ENCODE results near the gene MBD5. TPM values are rescaled to one million over a fixed set of nuclear protein-coding genes. Genes with fewer than 3 reads are reported as not detected.

Gene MBD5
- polyA plus RNA-seq, 2 of the 4 experiments (the other 2 are of a cell fraction): 5.4 to 24.1 TPM

GRCh38 chr2:148561389-148561788 lies 540.5 kb downstream of the MBD5 start:
- no peak for FAIRE-seq
- ChIA-PET CTCF (no interaction called here), POLR2A (no interaction called here)
- H3K4me3 ChIP-seq: no peak overlapping the region
- no peak for DNase-seq (ENCODE audit: low read depth in 1 of 2, low spot score in 1 of 2)
- H3K9me3 ChIP-seq: no peaks in the 10 kb centered on the region
- no peaks in the 10 kb centered on the region for H3K4me1 ChIP-seq
- H3K4me2 ChIP-seq: no peak overlapping the region
- no peak for TF ChIP-seq EHMT2 (IDR thresholded peaks at IDR 0.05; ENCODE audit: low read depth)
- TF ChIP-seq ESRRA (IDR thresholded peaks at IDR 0.05; ENCODE audit: borderline replicate concordance, low read length): no peak
- no peak for TF ChIP-seq GATA3 (IDR thresholded peaks at IDR 0.05; ENCODE audit: borderline replicate concordance)
- TF ChIP-seq POLR2A (IDR thresholded peaks at IDR 0.05; ENCODE audit: low read length): no peak
- TF ChIP-seq E2F6 (IDR thresholded peaks at IDR 0.05; ENCODE audit: borderline replicate concordance, low read depth): no peak
- no peak for TF ChIP-seq TP53 (CRISPR knock-in tag; IDR thresholded peaks at IDR 0.05)
- TF ChIP-seq SREBF2 (IDR thresholded peaks at IDR 0.05): no peak
- TF ChIP-seq HEYL (CRISPR knock-in tag; IDR thresholded peaks at IDR 0.05): no peak
- TF ChIP-seq ZFP36 (IDR thresholded peaks at IDR 0.05; ENCODE audit: borderline replicate concordance, partially characterized antibody): no peak
- no peak for TF ChIP-seq PHF8 (IDR thresholded peaks at IDR 0.05; ENCODE audit: borderline replicate concordance, low read depth)
- no peak for TF ChIP-seq MYC (IDR thresholded peaks at IDR 0.05; ENCODE audit: borderline replicate concordance, low read length)
- no peak for ATAC-seq
- 75% methylated on average over 11 of the region's 14 CpGs for WGBS (ENCODE audit: missing lambda C conversion rate)
- no peak overlapping the region for H3K27ac ChIP-seq

GRCh38 chr2:148565272-148565894 lies 544.5 kb downstream of the MBD5 start:
- WGBS (ENCODE audit: missing lambda C conversion rate): 23% methylated on average over 4 of the region's 4 CpGs
- POLR2A ChIA-PET: no interaction called here
- H3K4me2 ChIP-seq: no peak overlapping the region
- TF ChIP-seq HDAC2 (IDR thresholded peaks at IDR 0.05): no peak
- TF ChIP-seq HOXA7 (CRISPR knock-in tag; IDR thresholded peaks at IDR 0.05): no peak
- TF ChIP-seq MAZ (IDR thresholded peaks at IDR 0.05; ENCODE audit: borderline replicate concordance, low read depth, low read length): no peak
- TF ChIP-seq SMC3 (IDR thresholded peaks at IDR 0.05): peak; percentile 26; the same call in 1 of the 3 replicates
- peak; percentile 29; the same call in 1 of the 3 replicates for TF ChIP-seq CTCF (IDR thresholded peaks at IDR 0.05)
- no peak for TF ChIP-seq MAX (IDR thresholded peaks at IDR 0.05)
- no peak for TF ChIP-seq GATA3 (IDR thresholded peaks at IDR 0.05; ENCODE audit: borderline replicate concordance)
- no peak for TF ChIP-seq CBX2 (IDR thresholded peaks at IDR 0.05; ENCODE audit: borderline replicate concordance, low read depth)
- no peak for TF ChIP-seq HMGXB4 (CRISPR knock-in tag; IDR thresholded peaks at IDR 0.05; ENCODE audit: borderline replicate concordance)
- no peak for TF ChIP-seq FOXS1 (CRISPR knock-in tag; IDR thresholded peaks at IDR 0.05)
- peak; percentile 42 to 49 for TF ChIP-seq RAD21 (conservative IDR thresholded peaks at IDR 0.05 in 1 of 2, IDR thresholded peaks at IDR 0.05 in 1 of 2)
- TF ChIP-seq EP300 (IDR thresholded peaks at IDR 0.05): no peak
- TF ChIP-seq RARB (CRISPR knock-in tag; IDR thresholded peaks at IDR 0.05): no peak
- no peak for TF ChIP-seq NR3C1 (IDR thresholded peaks at IDR 0.05)
- no peak for TF ChIP-seq CHD4 (IDR thresholded peaks at IDR 0.05; ENCODE audit: borderline replicate concordance)
- no peak overlapping the region for H3K4me3 ChIP-seq
- DNase-seq (ENCODE audit: low read depth in 1 of 2, low spot score in 1 of 2) (no peak), FAIRE-seq (no peak), ATAC-seq (peak; percentile 50 to 74; a peak in 3 of 6 replicates)
- CTCF ChIA-PET: no interaction called here
- no peaks in the 10 kb centered on the region for H3K4me1 ChIP-seq
- no peaks in the 10 kb centered on the region for H3K9me3 ChIP-seq
- no peak overlapping the region for H3K27ac ChIP-seq

Small RNAs within 50 kb of the gene (small RNA-seq; reads per million reads assigned to genes)
- 0 reads per million in 6 experiments for gene RF00554

Other genes starting within 250 kb of the MBD5 start
- gene ACVR2A, start 176.1 kb upstream of the MBD5 start, polyA plus RNA-seq (2011; rRNA removed): 5.5 and 5.7 TPM in 2 replicates
- gene ACVR2A, start 176.1 kb upstream of the MBD5 start, polyA plus RNA-seq (2017; fragmentation: RNase III; extraction: RNeasy Plus Mini Kit Qiagen cat#74134 plus additional on column Dnase treatment): 2.6 to 2.9 TPM (median 2.6 TPM) in 3 replicates
- 60.4 and 99.1 TPM in 2 replicates for gene ORC4, start 354 bp upstream of the MBD5 start, polyA plus RNA-seq (2011; rRNA removed)
- 35.5 to 38.5 TPM (median 38.2 TPM) in 3 replicates for gene ORC4, start 354 bp upstream of the MBD5 start, polyA plus RNA-seq (2017; fragmentation: RNase III; extraction: RNeasy Plus Mini Kit Qiagen cat#74134 plus additional on column Dnase treatment)

Data from A549 (cell line).